GM23248 (cell line): ENCODE measurements around the gene KRTAP5-6.

Experiments
- EZH2 ChIP-seq: fragments of 200-600 bp; sonication (generic); IDR thresholded peaks from 2 replicates; pipeline ENCODE4 v1.6.1; 2018; ENCODE audit warnings: antibody characterized with exemption, mild to moderate bottlenecking; ENCODE audit not compliant: insufficient read depth, poor library complexity, severe bottlenecking
- EZH2phosphoT487 ChIP-seq: fragments of 200-600 bp; sonication (generic); IDR thresholded peaks from 2 replicates; pipeline ENCODE4 v1.6.1; 2018; ENCODE audit warnings: antibody characterized with exemption, moderate library complexity, mild to moderate bottlenecking, low read depth; ENCODE audit not compliant: insufficient read depth

- no peak for TF ChIP-seq EZH2
- TF ChIP-seq EZH2phosphoT487 = no peak
Measured at GRCh38 chr11:1707751-1708150, 10.8 kb downstream of the KRTAP5-6 start.
